ENCODE measurements around the gene STAT6.
A peak's percentile ranks its signal among the peaks of the same experiment; 100 is the strongest.

DNA sequence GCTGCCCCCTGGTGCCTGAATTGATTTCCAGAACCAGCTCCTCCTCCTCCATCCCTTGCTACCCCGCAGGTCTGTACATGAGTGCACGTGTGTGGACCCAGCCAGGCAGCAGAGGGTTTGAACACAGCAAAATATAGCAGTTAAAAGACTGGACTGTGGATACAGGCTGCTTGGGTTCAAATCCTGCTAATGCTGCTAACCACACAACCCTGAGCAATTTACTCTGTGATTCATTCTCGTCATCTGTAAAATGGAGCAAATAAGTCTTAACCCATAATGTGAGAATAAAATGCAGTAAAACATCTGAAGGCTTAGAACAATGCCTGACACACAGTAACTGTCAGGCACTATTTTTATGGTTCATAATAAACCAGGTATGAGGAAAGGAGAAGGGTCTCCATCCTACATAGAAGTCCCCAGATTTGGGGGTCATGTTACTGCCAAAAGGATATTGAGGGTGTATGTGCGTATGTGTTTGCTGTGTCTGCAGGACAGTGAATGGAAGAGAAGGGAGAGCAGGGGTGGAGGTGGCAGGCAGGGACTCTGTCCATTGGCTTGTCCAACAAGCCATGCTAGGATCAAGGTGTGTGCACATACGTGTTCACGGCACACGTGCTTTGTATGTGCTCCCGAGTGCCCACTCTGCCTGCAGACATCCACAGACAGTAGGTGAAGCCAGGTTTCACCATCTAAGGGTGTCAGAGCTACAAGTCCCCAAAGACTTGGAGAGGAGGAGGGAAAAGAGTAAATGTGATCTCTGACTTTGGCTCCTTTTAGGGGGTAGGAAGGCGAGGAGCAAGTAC is 1.5 kb upstream of the STAT6 start:
- TF ChIP-seq, protein P1, sequence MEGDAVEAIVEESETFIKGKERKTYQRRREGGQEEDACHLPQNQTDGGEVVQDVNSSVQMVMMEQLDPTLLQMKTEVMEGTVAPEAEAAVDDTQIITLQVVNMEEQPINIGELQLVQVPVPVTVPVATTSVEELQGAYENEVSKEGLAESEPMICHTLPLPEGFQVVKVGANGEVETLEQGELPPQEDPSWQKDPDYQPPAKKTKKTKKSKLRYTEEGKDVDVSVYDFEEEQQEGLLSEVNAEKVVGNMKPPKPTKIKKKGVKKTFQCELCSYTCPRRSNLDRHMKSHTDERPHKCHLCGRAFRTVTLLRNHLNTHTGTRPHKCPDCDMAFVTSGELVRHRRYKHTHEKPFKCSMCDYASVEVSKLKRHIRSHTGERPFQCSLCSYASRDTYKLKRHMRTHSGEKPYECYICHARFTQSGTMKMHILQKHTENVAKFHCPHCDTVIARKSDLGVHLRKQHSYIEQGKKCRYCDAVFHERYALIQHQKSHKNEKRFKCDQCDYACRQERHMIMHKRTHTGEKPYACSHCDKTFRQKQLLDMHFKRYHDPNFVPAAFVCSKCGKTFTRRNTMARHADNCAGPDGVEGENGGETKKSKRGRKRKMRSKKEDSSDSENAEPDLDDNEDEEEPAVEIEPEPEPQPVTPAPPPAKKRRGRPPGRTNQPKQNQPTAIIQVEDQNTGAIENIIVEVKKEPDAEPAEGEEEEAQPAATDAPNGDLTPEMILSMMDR (IDR thresholded peaks at IDR 0.05; ENCODE audit: low read depth, low read length, poor library complexity, severe bottlenecking), result peak; percentile 92
- no peak for TF ChIP-seq EZH2phosphoT487 (IDR thresholded peaks at IDR 0.05; ENCODE audit: borderline replicate concordance, low read length)

Measured in DOHH2 (cell line).